NCI-H146 treated with DMSO at 0.1 percent for 48 hours (cell line): ENCODE results near the gene PHF1.
"Not testable (repeated sequence)": the region's sequence is repeated elsewhere in the genome, so short reads cannot be mapped to it uniquely, and the experiment has no call there.

Source experiments
- DNase-seq: peaks from one replicate; lab custom pipeline; 2025; ENCODE audit not compliant: unreplicated experiment; lab: John Stamatoyannopoulos, UW

The PHF1 gene

GRCh38 chr6:33410711-33411631 is at the start of gene PHF1:
TSS of gene PHF1 (plus strand) at chr6:33411014. CDS start at chr6:33412264, 1,250 bp downstream.
- DNase-seq: peak; percentile 49

GRCh38 chr6:33363486-33363885 is 47.3 kb upstream of the PHF1 start:
- not testable (repeated sequence) for DNase-seq

GRCh38 chr6:33364475-33365205 is 46.2 kb upstream of the PHF1 start:
- DNase-seq: not testable (repeated sequence)

- not testable (repeated sequence) for DNase-seq
Observed at GRCh38 chr6:33365206-33365971, 45.4 kb upstream of the PHF1 start.

GRCh38 chr6:33367009-33367714 is 43.7 kb upstream of the PHF1 start:
- no peak for DNase-seq

GRCh38 chr6:33367715-33368025 is 43.1 kb upstream of the PHF1 start:
- not testable (repeated sequence) for DNase-seq

GRCh38 chr6:33371901-33372300 is 38.9 kb upstream of the PHF1 start:
- not testable (repeated sequence) for DNase-seq

- no peak for DNase-seq
Observed at GRCh38 chr6:33372526-33373123, 38.2 kb upstream of the PHF1 start.

- no peak for DNase-seq
Observed at GRCh38 chr6:33373960-33374910, 36.6 kb upstream of the PHF1 start.

- no peak for DNase-seq
Observed at GRCh38 chr6:33375143-33375671, 35.6 kb upstream of the PHF1 start.

- no peak for DNase-seq
Observed at GRCh38 chr6:33377171-33377570, 33.6 kb upstream of the PHF1 start.

GRCh38 chr6:33379184-33379583 is 31.6 kb upstream of the PHF1 start:
- not testable (repeated sequence) for DNase-seq

- no peak for DNase-seq
Observed at GRCh38 chr6:33380272-33380981, 30.4 kb upstream of the PHF1 start.

- no peak for DNase-seq
Observed at GRCh38 chr6:33383427-33384185, 27.2 kb upstream of the PHF1 start.

- DNase-seq: no peak
Observed at GRCh38 chr6:33384581-33385020, 26.2 kb upstream of the PHF1 start.

- no peak for DNase-seq
Observed at GRCh38 chr6:33390173-33390572, 20.6 kb upstream of the PHF1 start.

GRCh38 chr6:33390767-33391277 is 20.0 kb upstream of the PHF1 start:
- DNase-seq: no peak
